Measurements from ENCODE around the gene RNF144A. TPM values are rescaled to one million over a fixed set of nuclear protein-coding genes. Genes with fewer than 3 reads are reported as not detected.
A peak's percentile ranks its signal among the peaks of the same experiment; 100 is the strongest.

RNF144A gene
- total RNA-seq, 1 donor from 2014 or later = 1.8 TPM

- Histone ChIP-seq H3K27me3 (no peaks in the 10 kb centered on the region), H3K4me3 (no peak overlapping the region), H3K4me1 (peaks cover 0 to 7% of the 10 kb centered on the region in 2 donors), H3K9me3 (no peaks in the 10 kb centered on the region), H3K27ac (peak overlapping the region in 1 of 2 donors; percentile 11), H3K36me3 (peaks cover 0 to 4% of the 10 kb centered on the region in 2 donors)
- peak; percentile 57 to 86 (median 69) for TF ChIP-seq CTCF (IDR thresholded peaks at IDR 0.05)
- intact Hi-C loops (cut with DNase I) = loop anchor here (2.0 kb wide), 1 partner anchor 119 kb away; no protein-coding TSS in a partner anchor
- DNase-seq (ENCODE audit: low spot score in 2 of 2) = peak; percentile 43 to 89
These were observed 120.4 kb downstream of the RNF144A start for GRCh38 chr2:7037340-7038333.

GRCh38 chr2:7040547-7040946, 123.3 kb downstream of the RNF144A start:
- Histone ChIP-seq H3K9me3 (no peaks in the 10 kb centered on the region), H3K4me3 (no peak overlapping the region), H3K27ac (no peak overlapping the region), H3K36me3 (no peaks in the 10 kb centered on the region), H3K27me3 (no peaks in the 10 kb centered on the region), H3K4me1 (peaks cover 0 to 7% of the 10 kb centered on the region in 2 donors)
- intact Hi-C loops (cut with DNase I) = loop anchor here (5.0 kb wide), 1 partner anchor 143 kb away; no protein-coding TSS in a partner anchor
- TF ChIP-seq CTCF (IDR thresholded peaks at IDR 0.05) = no peak
- peak in 1 of 2 donors; percentile 13 for DNase-seq (ENCODE audit: low spot score in 2 of 2)

GRCh38 chr2:7041421-7041820, 124.2 kb downstream of the RNF144A start:
- no peak for TF ChIP-seq CTCF (IDR thresholded peaks at IDR 0.05)
- Histone ChIP-seq H3K27ac (no peak overlapping the region), H3K4me1 (peaks cover 0 to 7% of the 10 kb centered on the region in 2 donors), H3K9me3 (no peaks in the 10 kb centered on the region), H3K4me3 (no peak overlapping the region), H3K27me3 (no peaks in the 10 kb centered on the region), H3K36me3 (no peaks in the 10 kb centered on the region)
- intact Hi-C loops (cut with DNase I) = loop anchor here (5.0 kb wide), 1 partner anchor 144 kb away; no protein-coding TSS in a partner anchor
- peak in 1 of 2 donors; percentile 11 for DNase-seq (ENCODE audit: low spot score in 2 of 2)

GRCh38 chr2:7043690-7044089, 126.5 kb downstream of the RNF144A start:
- intact Hi-C loops (cut with DNase I) = loop anchor here (5.0 kb wide), 1 partner anchor 146 kb away; no protein-coding TSS in a partner anchor

More at GRCh38 chr2:7043690-7044089, 126.5 kb downstream of the RNF144A start:
- no peak for DNase-seq (ENCODE audit: low spot score in 2 of 2)
- no peak overlapping the region for H3K27ac ChIP-seq
- H3K4me1 ChIP-seq = no peaks in the 10 kb centered on the region
- TF ChIP-seq CTCF (IDR thresholded peaks at IDR 0.05) = no peak
- no peaks in the 10 kb centered on the region for H3K27me3 ChIP-seq
- H3K36me3 ChIP-seq = no peaks in the 10 kb centered on the region
- H3K4me3 ChIP-seq = no peak overlapping the region
- no peaks in the 10 kb centered on the region for H3K9me3 ChIP-seq

Measured in ascending aorta (tissue), 2 donors.